Liver (tissue), 3 donors: ENCODE results near the gene FNBP1.

Source experiments
- EGR1 ChIP-seq, 2 donors: IDR thresholded peaks; 2 replicates each; pipeline ENCODE4 v1.6.1; 2016 to 2018; ENCODE audit warnings: antibody characterized with exemption in 2 of 2, low read depth in 2 of 2
- GABPA ChIP-seq, 2 donors: IDR thresholded peaks in 1 of 2; conservative IDR thresholded peaks in 1 of 2; 2 replicates each; pipeline ENCODE4 v1.6.1; 2016; ENCODE audit warnings: antibody characterized with exemption in 2 of 2, mild to moderate bottlenecking in 1 of 2, moderate library complexity in 1 of 2
- JUND ChIP-seq, 2 donors: IDR thresholded peaks; 2 replicates each; pipeline ENCODE4 v1.6.1; 2016; ENCODE audit warnings: antibody characterized with exemption in 2 of 2
- RAD21 ChIP-seq, 2 donors: IDR thresholded peaks; 2 replicates each; pipeline ENCODE4 v1.6.1; 2016; ENCODE audit warnings: antibody characterized with exemption in 2 of 2, mild to moderate bottlenecking in 2 of 2
- RXRA ChIP-seq, 2 donors: IDR thresholded peaks; 2 replicates each; pipeline ENCODE4 v1.6.1; 2017 to 2018; ENCODE audit warnings: antibody characterized with exemption in 2 of 2, mild to moderate bottlenecking in 1 of 2
- SP1 ChIP-seq: IDR thresholded peaks from 2 replicates; pipeline ENCODE4 v1.6.1; 2018; ENCODE audit warnings: antibody characterized with exemption, mild to moderate bottlenecking
- YY1 ChIP-seq: IDR thresholded peaks from 2 replicates; pipeline ENCODE4 v1.6.1; 2016; ENCODE audit warnings: antibody characterized with exemption, mild to moderate bottlenecking
- TF ChIP-seq, protein P1 (sequence below): fragments of 150-350 bp; IDR thresholded peaks from 2 replicates; pipeline ENCODE4 v1.5.1; 2017; ENCODE audit warnings: improper control_type of control experiment, low read depth, low read length; ENCODE audit not compliant: missing input control
- TF ChIP-seq, protein P2 (sequence below): IDR thresholded peaks from 2 replicates; pipeline ENCODE4 v1.6.1; 2016; ENCODE audit warnings: antibody characterized with exemption
- TF ChIP-seq, protein P3 (sequence below): IDR thresholded peaks from 2 replicates; pipeline ENCODE4 v1.6.1; 2016; ENCODE audit warnings: antibody characterized with exemption, mild to moderate bottlenecking
- TF ChIP-seq, protein P4 (sequence below): IDR thresholded peaks from 2 replicates; pipeline ENCODE4 v1.6.1; 2016; ENCODE audit warnings: antibody characterized with exemption
- TF ChIP-seq, protein P5 (sequence below): IDR thresholded peaks from 2 replicates; pipeline ENCODE4 v1.6.1; 2016; ENCODE audit warnings: antibody characterized with exemption
- donor health status: healthy.
- donor health status: healthy.

DNA sequence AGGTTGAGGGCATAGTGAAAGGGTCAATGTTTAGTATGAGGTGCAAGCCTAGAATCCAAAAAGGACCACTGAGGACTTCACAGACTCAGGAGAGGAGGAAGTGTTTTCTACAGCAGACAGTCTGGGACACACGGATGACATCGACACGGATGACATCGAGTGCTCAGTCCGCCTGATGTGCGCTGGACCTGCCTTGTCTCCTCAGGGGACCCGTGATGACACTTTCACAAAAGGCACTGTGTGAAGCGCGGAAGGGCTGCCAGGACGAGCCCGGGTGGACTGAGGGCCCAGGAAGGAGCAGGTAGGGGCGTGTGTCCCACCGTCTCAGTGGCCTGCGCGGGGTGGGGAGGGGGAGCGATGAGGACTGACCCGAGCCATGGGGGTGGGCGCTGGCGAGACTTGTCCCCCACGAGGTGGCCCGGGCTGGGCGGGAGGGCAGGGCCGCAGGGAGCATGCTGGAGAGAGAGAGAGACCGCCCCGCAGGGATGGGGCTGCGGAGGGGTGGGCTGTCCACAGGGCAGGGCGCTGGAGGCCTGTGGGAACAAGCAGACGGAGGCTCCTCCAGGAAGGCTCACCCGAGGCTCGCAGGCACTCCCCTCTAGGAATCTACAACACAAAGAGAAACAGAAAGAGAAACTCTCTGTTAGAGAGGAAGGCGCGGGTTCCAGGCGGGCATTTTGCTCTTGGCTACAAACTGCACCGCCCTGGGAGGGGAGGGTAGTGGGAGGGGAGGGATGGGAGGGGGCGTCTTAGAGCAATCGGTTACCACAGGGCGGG is 152.9 kb downstream of the FNBP1 start:
- no peak for TF ChIP-seq GABPA (IDR thresholded peaks at IDR 0.05 in 1 of 2, conservative IDR thresholded peaks at IDR 0.05 in 1 of 2)
- TF ChIP-seq RXRA (IDR thresholded peaks at IDR 0.05) = no peak
- TF ChIP-seq, protein P1, sequence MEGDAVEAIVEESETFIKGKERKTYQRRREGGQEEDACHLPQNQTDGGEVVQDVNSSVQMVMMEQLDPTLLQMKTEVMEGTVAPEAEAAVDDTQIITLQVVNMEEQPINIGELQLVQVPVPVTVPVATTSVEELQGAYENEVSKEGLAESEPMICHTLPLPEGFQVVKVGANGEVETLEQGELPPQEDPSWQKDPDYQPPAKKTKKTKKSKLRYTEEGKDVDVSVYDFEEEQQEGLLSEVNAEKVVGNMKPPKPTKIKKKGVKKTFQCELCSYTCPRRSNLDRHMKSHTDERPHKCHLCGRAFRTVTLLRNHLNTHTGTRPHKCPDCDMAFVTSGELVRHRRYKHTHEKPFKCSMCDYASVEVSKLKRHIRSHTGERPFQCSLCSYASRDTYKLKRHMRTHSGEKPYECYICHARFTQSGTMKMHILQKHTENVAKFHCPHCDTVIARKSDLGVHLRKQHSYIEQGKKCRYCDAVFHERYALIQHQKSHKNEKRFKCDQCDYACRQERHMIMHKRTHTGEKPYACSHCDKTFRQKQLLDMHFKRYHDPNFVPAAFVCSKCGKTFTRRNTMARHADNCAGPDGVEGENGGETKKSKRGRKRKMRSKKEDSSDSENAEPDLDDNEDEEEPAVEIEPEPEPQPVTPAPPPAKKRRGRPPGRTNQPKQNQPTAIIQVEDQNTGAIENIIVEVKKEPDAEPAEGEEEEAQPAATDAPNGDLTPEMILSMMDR = no peak
- TF ChIP-seq JUND (IDR thresholded peaks at IDR 0.05) = no peak
- no peak for TF ChIP-seq RAD21 (IDR thresholded peaks at IDR 0.05)
- TF ChIP-seq SP1 = no peak
- TF ChIP-seq, protein P2, sequence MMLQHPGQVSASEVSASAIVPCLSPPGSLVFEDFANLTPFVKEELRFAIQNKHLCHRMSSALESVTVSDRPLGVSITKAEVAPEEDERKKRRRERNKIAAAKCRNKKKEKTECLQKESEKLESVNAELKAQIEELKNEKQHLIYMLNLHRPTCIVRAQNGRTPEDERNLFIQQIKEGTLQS = no peak
- TF ChIP-seq, protein P3, sequence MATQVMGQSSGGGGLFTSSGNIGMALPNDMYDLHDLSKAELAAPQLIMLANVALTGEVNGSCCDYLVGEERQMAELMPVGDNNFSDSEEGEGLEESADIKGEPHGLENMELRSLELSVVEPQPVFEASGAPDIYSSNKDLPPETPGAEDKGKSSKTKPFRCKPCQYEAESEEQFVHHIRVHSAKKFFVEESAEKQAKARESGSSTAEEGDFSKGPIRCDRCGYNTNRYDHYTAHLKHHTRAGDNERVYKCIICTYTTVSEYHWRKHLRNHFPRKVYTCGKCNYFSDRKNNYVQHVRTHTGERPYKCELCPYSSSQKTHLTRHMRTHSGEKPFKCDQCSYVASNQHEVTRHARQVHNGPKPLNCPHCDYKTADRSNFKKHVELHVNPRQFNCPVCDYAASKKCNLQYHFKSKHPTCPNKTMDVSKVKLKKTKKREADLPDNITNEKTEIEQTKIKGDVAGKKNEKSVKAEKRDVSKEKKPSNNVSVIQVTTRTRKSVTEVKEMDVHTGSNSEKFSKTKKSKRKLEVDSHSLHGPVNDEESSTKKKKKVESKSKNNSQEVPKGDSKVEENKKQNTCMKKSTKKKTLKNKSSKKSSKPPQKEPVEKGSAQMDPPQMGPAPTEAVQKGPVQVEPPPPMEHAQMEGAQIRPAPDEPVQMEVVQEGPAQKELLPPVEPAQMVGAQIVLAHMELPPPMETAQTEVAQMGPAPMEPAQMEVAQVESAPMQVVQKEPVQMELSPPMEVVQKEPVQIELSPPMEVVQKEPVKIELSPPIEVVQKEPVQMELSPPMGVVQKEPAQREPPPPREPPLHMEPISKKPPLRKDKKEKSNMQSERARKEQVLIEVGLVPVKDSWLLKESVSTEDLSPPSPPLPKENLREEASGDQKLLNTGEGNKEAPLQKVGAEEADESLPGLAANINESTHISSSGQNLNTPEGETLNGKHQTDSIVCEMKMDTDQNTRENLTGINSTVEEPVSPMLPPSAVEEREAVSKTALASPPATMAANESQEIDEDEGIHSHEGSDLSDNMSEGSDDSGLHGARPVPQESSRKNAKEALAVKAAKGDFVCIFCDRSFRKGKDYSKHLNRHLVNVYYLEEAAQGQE = no peak
- TF ChIP-seq, protein P4, sequence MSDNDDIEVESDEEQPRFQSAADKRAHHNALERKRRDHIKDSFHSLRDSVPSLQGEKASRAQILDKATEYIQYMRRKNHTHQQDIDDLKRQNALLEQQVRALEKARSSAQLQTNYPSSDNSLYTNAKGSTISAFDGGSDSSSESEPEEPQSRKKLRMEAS = no peak
- TF ChIP-seq EGR1 (IDR thresholded peaks at IDR 0.05; ENCODE audit: low read depth in 2 of 2) = no peak
- TF ChIP-seq YY1 = no peak
- TF ChIP-seq, protein P5, sequence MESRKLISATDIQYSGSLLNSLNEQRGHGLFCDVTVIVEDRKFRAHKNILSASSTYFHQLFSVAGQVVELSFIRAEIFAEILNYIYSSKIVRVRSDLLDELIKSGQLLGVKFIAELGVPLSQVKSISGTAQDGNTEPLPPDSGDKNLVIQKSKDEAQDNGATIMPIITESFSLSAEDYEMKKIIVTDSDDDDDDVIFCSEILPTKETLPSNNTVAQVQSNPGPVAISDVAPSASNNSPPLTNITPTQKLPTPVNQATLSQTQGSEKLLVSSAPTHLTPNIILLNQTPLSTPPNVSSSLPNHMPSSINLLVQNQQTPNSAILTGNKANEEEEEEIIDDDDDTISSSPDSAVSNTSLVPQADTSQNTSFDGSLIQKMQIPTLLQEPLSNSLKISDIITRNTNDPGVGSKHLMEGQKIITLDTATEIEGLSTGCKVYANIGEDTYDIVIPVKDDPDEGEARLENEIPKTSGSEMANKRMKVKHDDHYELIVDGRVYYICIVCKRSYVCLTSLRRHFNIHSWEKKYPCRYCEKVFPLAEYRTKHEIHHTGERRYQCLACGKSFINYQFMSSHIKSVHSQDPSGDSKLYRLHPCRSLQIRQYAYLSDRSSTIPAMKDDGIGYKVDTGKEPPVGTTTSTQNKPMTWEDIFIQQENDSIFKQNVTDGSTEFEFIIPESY = no peak
